HepG2 (cell line): ENCODE measurements around the gene PCP4L1. TPM values are rescaled to one million over a fixed set of nuclear protein-coding genes. Genes with fewer than 3 reads are reported as not detected.

Experiments
- ATAC-seq: fragments of 200-7000 bp; cut with Tn5 transposase; 3 replicates; pipeline ENCODE4 v1.9.1; 2020; ENCODE audit warnings: mild to moderate bottlenecking, moderate library complexity
- BruUV-seq: library from RNA; stranded (reverse); fragments of 400-500 nt; replicated peaks from 2 replicates; lab custom pipeline; 2021; lab: Mats Ljungman, UMichigan
- CTCF ChIA-PET: fragments of 300-600 bp; formaldehyde crosslinking; extraction: SDS; loops from one replicate; lab custom pipeline; 2021; ENCODE audit warnings: low total read pairs, inconsistent platforms, low intra/inter-chr PET ratio; lab: Yijun Ruan, JAX
- POLR2A ChIA-PET: fragments of 350-600 bp; sonication (Branson Sonifier 250); formaldehyde crosslinking; loops from one replicate; lab custom pipeline; 2020; ENCODE audit warnings: antibody characterized with exemption, inconsistent platforms; lab: Yijun Ruan, JAX
- DNase-seq: peaks from one replicate; pipeline ENCODE4 v3.0.0-alpha.2; 2015; ENCODE audit warnings: low spot score
- FAIRE-seq: peaks from 3 replicates; lab custom pipeline; 2011; peaks lifted over from hg19 to GRCh38; lab: Jason Lieb, UNC
- H2AFZ ChIP-seq: one replicate; pipeline ENCODE4 v1.6.1; 2011; ENCODE audit warnings: low read length, inconsistent platforms
- H3K27ac ChIP-seq: fragments of 300-600 bp; 3 replicates; pipeline ENCODE4 v1.8.0; 2011; ENCODE audit warnings: mixed run types, mild to moderate bottlenecking, mixed read lengths, low read length, inconsistent platforms; ENCODE audit not compliant: insufficient read depth; ENCODE audit errors: extremely low read length
- H3K27me3 ChIP-seq, 2 experiments: fragments of 200-600 bp in 1 of 2; 2 replicates in 1 of 2; 3 replicates in 1 of 2; pipeline versions ENCODE4 v1.6.0 to v1.8.0; 2011; ENCODE audit warnings: low read length in 2 of 2, mild to moderate bottlenecking in 2 of 2, moderate library complexity in 2 of 2, inconsistent platforms in 1 of 2; ENCODE audit not compliant: insufficient read depth in 2 of 2, control insufficient read depth in 1 of 2
- H3K36me3 ChIP-seq, 2 experiments: fragments of 200-600 bp in 1 of 2; replicated peaks in 1 of 2; 2 replicates in 1 of 2; 3 replicates in 1 of 2; pipeline versions ENCODE4 v1.5.1 to v1.8.0; 2011; ENCODE audit warnings: low read length in 2 of 2, inconsistent platforms in 1 of 2; ENCODE audit not compliant: insufficient read depth in 2 of 2, control insufficient read depth in 1 of 2
- H3K4me1 ChIP-seq: 2 replicates; pipeline ENCODE4 v1.5.1; 2012; ENCODE audit warnings: low read length, inconsistent platforms; ENCODE audit not compliant: insufficient read depth
- H3K4me2 ChIP-seq: 2 replicates; pipeline ENCODE4 v1.6.0; 2011; ENCODE audit warnings: low read depth, low read length, inconsistent platforms
- H3K4me3 ChIP-seq, 3 experiments: fragments of 200-600 bp in 1 of 3; sonication (generic), shearing (Covaris generic) in 1 of 3; replicated peaks in 1 of 3; 2 replicates each; pipeline ENCODE4 v1.5.1; 2011 to 2016; ENCODE audit warnings: low read length in 3 of 3, inconsistent platforms in 2 of 3, low read depth in 2 of 3, mild to moderate bottlenecking in 2 of 3, control low read depth in 1 of 3, mixed read lengths in 1 of 3; ENCODE audit not compliant: insufficient read depth in 1 of 3
- H3K79me2 ChIP-seq: one replicate; pipeline ENCODE4 v1.6.1; 2011; ENCODE audit warnings: low read length, inconsistent platforms; ENCODE audit not compliant: insufficient read depth
- H3K9ac ChIP-seq: 2 replicates; pipeline ENCODE4 v1.6.0; 2011; ENCODE audit warnings: mild to moderate bottlenecking, low read depth, low read length, inconsistent platforms; ENCODE audit not compliant: insufficient read depth
- H3K9me3 ChIP-seq: 2 replicates; pipeline ENCODE4 v1.5.1; 2012; ENCODE audit warnings: mild to moderate bottlenecking, low read length
- H4K20me1 ChIP-seq: 2 replicates; pipeline ENCODE4 v1.6.0; 2011; ENCODE audit warnings: inconsistent platforms, mild to moderate bottlenecking, low read length, moderate library complexity; ENCODE audit not compliant: insufficient read depth
- BCLAF1 ChIP-seq: fragments of 450-650 bp; IDR thresholded peaks from 2 replicates; pipeline ENCODE4 v1.6.1; 2017; ENCODE audit warnings: mild to moderate bottlenecking
- HNF4A ChIP-seq: sonication (generic); formaldehyde crosslinking; IDR thresholded peaks from 2 replicates; pipeline ENCODE4 v1.4.0; 2020; ENCODE audit warnings: missing genetic modification reagents
- KAT8 ChIP-seq: IDR thresholded peaks from 2 replicates; pipeline ENCODE4 v1.6.1; 2016; ENCODE audit warnings: missing genetic modification reagents, missing compliant biosample characterization
- LCORL ChIP-seq, 2 experiments: fragments of 450-650 bp in 1 of 2; sonication (generic) in 1 of 2; formaldehyde crosslinking in 1 of 2; IDR thresholded peaks; 2 replicates each; pipeline versions ENCODE4 v1.5.0 to v1.6.1; 2017 to 2020; ENCODE audit warnings: antibody characterized with exemption in 1 of 2, missing genetic modification reagents in 1 of 2
- MZF1 ChIP-seq: sonication (generic); formaldehyde crosslinking; IDR thresholded peaks from 2 replicates; pipeline ENCODE4 v1.8.1; 2023; ENCODE audit warnings: mild to moderate bottlenecking, missing genetic modification reagents, borderline replicate concordance
- NRL ChIP-seq: sonication (generic); formaldehyde crosslinking; IDR thresholded peaks from 2 replicates; pipeline ENCODE4 v1.5.0; 2020; ENCODE audit warnings: missing genetic modification reagents, mild to moderate bottlenecking, moderate library complexity, borderline replicate concordance
- POLR2AphosphoS5 ChIP-seq: IDR thresholded peaks from 2 replicates; pipeline ENCODE4 v1.6.1; 2012; ENCODE audit warnings: low read depth, low read length
- RBFOX2 ChIP-seq: fragments of 200-400 bp; formaldehyde crosslinking; IDR thresholded peaks from 2 replicates; pipeline ENCODE4 v1.6.1; 2017; ENCODE audit warnings: low read depth, mild to moderate bottlenecking, low read length
- RORA ChIP-seq: sonication (generic); formaldehyde crosslinking; IDR thresholded peaks from 2 replicates; pipeline ENCODE4 v1.5.0; 2020; ENCODE audit warnings: mild to moderate bottlenecking, missing genetic modification reagents, moderate library complexity
- THAP7 ChIP-seq: sonication (generic); formaldehyde crosslinking; IDR thresholded peaks from 2 replicates; pipeline ENCODE4 v1.8.1; 2023; ENCODE audit warnings: mild to moderate bottlenecking, missing genetic modification reagents
- USF2 ChIP-seq, 2 experiments: sonication (generic) in 1 of 2; formaldehyde crosslinking in 1 of 2; IDR thresholded peaks; 2 replicates each; pipeline versions ENCODE4 v1.5.1 to v1.6.1; 2011 to 2020; ENCODE audit warnings: borderline replicate concordance in 1 of 2, low read depth in 1 of 2, low read length in 1 of 2, mild to moderate bottlenecking in 1 of 2, missing genetic modification reagents in 1 of 2, moderate library complexity in 1 of 2
- ZFP82 ChIP-seq: sonication (generic); formaldehyde crosslinking; IDR thresholded peaks from 2 replicates; pipeline ENCODE4 v1.5.1; 2020; ENCODE audit warnings: mild to moderate bottlenecking, missing genetic modification reagents, borderline replicate concordance
- ZNF350 ChIP-seq: sonication (generic); formaldehyde crosslinking; IDR thresholded peaks from 2 replicates; pipeline ENCODE4 v1.4.0; 2020; ENCODE audit warnings: mild to moderate bottlenecking, low read depth, missing genetic modification reagents, borderline replicate concordance
- WGBS: methylation state at CpG from one replicate; pipeline ENCODE4 v1.1.6; 2017; ENCODE audit warnings: low lambda C conversion rate; 5-methylcytosine and 5-hydroxymethylcytosine counted together
- in situ Hi-C: cut with HindIII; loops from 2 replicates; pipeline ENCODE4 v1.10.0; 2017; ENCODE audit warnings: low pct_unique_long_range_greater_than_20kb; ENCODE audit not compliant: extremely low pct_ligation_motif_present
- intact Hi-C: fragments of 100-400 bp; cut with micrococcal nuclease; formaldehyde crosslinking; loops from one replicate; pipeline ENCODE4 v1.10.0; 2022; ENCODE audit not compliant: unreplicated experiment
- polyA plus RNA-seq, 8 experiments: library from polyadenylated mRNA; depleted of rRNA in 3 of 8; stranded (reverse) in 7 of 8; unstranded in 1 of 8; fragments of >200 nt; fragmentation: Illumina TruSeq in 4 of 8; extraction: Trizol in 4 of 8; gene quantifications; 2 replicates each; pipeline versions ENCODE4 v1.2.1 to v1.2.3, GENCODE V29; 2011 to 2016; ENCODE audit warnings: low read depth in 4 of 8, missing spikeins in 1 of 8, mixed read lengths in 1 of 8; ENCODE audit not compliant: insufficient read depth in 1 of 8
- total RNA-seq, 5 experiments: library from RNA; depleted of rRNA; stranded (reverse); fragments of >200 nt; fragmentation: Illumina TruSeq; extraction: Trizol; gene quantifications; 2 replicates each; pipeline ENCODE4 v1.2.3, GENCODE V29; 2016; ENCODE audit warnings: low read depth in 1 of 5

PCP4L1 gene
- total and polyA plus RNA-seq, 2 of the 13 experiments (the other 11 are each of a cell fraction or from before 2014, with no cell fraction given) = 0.28 TPM; not detected in 1

GRCh38 chr1:161267321-161267720 lies 8.8 kb downstream of the PCP4L1 start:
- no peak for ATAC-seq

More at GRCh38 chr1:161267321-161267720, 8.8 kb downstream of the PCP4L1 start:
- H3K4me3 ChIP-seq = no peak overlapping the region
- H3K4me2 ChIP-seq = no peak overlapping the region
- in situ Hi-C loops = no loop called here
- WGBS = 52% methylated on average over 3 of the region's 3 CpGs
- no peak for FAIRE-seq
- no peaks in the 10 kb centered on the region; a peak in 1 of 5 replicates for H3K27me3 ChIP-seq
- BruUV-seq = no TSS peak
- POLR2A ChIA-PET = no interaction called here
- no peaks in the 10 kb centered on the region for H3K4me1 ChIP-seq
- no peak for DNase-seq
- TF ChIP-seq POLR2AphosphoS5 = no peak
- no peak for TF ChIP-seq NRL (CRISPR knock-in tag)
- no peak for TF ChIP-seq HNF4A (CRISPR knock-in tag)
- TF ChIP-seq ZNF350 (CRISPR knock-in tag) = no peak
- no peak for TF ChIP-seq LCORL (IDR thresholded peaks at IDR 0.05)
- no peak for TF ChIP-seq LCORL (CRISPR knock-in tag; IDR thresholded peaks at IDR 0.05)
- TF ChIP-seq MZF1 (CRISPR knock-in tag) = no peak
- TF ChIP-seq RBFOX2 = no peak
- no peak for TF ChIP-seq USF2 (IDR thresholded peaks at IDR 0.05; ENCODE audit: low read depth, low read length)
- no peak for TF ChIP-seq USF2 (CRISPR knock-in tag; IDR thresholded peaks at IDR 0.05; ENCODE audit: borderline replicate concordance)
- TF ChIP-seq ZFP82 (CRISPR knock-in tag) = no peak
- no peak for TF ChIP-seq THAP7 (CRISPR knock-in tag)
- no peak for TF ChIP-seq RORA (CRISPR knock-in tag)
- no peak for TF ChIP-seq KAT8 (CRISPR knock-in tag)
- TF ChIP-seq BCLAF1 = no peak
- no peak overlapping the region for H3K9ac ChIP-seq
- H3K9me3 ChIP-seq = no peaks in the 10 kb centered on the region
- H3K79me2 ChIP-seq = no peaks in the 10 kb centered on the region
- no peaks in the 10 kb centered on the region for H4K20me1 ChIP-seq
- intact Hi-C loops = no loop called here
- H3K27ac ChIP-seq = no peak overlapping the region
- H3K36me3 ChIP-seq = no peaks in the 10 kb centered on the region
- CTCF ChIA-PET = no interaction called here
- H2AFZ ChIP-seq = no peak overlapping the region
